ENCODE data around the gene SUPT5H.
"Not testable (repeated sequence)": the region's sequence is repeated elsewhere in the genome, so short reads cannot be mapped to it uniquely, and the experiment has no call there.

Gene SUPT5H

DNA sequence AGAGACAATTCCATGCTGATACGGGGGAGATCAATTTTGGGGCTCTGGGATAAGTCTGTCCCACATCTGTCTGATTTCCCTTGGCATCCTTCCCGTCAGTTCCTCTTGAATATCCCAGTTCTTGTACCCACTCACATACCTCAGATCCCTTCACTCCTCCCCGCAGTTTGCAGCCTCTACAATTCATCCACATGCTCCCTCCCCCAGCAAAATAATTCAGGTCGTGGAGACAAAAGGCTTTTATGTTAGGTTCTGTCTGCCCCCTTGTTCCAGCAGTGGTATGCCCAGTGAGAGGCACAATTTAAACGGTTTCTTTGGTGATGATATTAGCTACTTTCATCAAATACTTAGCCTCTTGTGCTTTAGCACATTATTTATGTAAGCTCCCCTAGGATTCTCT lies 19.2 kb upstream of the SUPT5H start:
- DNase-seq, result no peak

DNA sequence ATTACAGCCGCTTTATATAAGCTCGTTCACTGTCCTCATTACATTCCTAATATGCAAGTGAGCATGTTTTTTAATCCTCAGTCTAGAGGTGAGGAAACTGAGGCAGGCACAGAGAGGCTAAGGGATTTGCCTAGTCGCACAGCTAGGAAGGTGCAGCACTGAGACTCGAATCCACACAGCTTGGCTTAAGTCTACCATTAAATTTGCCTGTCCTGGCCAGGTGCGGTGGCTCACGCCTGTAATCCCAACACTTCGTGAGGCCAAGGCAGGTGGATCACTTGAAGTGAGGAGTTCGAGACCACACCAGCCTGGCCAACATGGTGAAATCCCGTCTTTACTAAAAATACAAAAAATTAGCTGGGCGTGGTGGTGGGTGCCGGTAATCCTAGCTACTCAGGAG lies 17.7 kb upstream of the SUPT5H start:
- DNase-seq, result no peak

DNA sequence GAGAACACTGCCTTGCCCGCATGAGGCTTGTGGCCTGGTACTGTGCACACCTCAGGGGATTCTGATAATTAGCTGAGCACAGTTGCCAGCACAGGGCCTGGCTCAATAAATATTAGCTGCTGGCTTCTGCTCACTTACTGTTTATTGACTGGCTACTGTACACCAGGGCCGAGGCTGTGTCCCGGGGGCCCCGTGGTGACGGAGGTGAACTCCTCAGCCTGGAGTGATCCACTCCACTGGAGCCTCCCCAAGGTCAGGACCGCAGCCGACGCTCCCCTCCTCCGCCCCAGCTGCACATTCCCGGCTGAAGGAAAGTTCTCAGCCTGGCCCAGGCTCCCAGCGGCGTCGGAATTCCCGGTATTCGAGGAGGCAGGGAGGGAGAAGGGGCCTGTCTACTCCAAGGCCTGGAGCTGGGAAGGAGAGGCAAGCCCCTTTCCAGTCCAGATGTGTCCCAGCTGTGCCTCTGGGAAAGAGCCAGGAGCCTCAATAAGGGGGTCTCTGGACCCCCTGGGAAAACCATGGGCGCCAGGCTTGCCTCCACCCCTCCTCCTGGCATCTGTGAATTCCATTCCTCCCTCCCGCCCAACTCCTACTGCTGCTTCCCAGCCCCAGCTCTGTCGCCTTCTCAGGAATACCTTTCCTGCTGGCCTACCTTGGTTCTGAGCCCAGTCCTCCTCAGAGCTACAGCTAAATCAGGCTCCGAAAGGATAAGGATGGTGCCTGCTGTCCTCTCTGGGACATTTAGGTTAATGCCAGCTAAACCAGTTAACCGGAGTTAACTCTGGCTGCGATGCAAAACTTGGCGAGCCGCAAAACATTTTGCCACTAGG lies 16.9 kb upstream of the SUPT5H start:
- DNase-seq, result no peak

DNA sequence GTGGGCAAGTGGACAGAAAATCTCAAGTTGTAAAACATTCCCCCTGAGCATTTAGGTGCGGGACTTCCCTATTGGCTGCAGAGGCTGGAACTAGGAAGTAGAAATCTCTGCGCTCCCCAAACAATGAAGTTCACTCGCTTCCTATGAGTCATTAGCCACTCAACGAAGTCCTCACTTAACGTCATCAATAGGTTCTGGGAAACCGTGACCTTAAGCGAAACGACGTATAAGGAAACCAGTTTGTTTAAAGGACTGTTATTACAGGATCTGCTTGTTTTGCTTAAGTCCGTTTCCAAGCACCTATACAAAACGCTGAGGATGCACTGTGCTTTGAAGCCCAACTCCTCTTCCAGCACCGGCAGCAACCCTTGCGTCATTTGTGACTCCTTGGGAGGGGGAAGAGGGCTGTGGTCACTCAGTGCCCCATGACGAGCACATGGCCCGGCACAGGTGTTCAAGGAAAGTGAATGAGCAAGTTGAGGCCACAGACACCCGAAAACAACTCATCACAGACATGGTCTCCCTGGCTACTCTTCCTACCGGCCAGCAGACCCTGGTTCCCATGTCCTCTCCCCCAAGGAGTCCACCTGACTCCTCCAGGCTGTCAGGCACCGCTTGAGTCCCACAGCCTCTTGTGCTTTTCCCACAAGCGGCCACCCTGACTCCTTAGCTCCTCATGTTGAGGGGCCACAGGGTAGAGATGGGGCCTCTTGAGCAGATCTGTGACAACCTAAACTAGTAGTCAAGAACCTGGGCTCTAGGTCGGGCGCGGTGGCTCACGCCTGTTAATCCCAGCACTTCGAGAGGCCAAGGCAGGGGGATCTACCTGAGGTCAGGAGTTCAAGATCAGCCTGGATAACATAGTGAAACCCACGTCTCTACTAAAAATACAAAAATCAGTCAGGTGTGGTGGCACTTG lies 14.4 kb upstream of the SUPT5H start:
- DNase-seq, result peak; percentile 91

DNA sequence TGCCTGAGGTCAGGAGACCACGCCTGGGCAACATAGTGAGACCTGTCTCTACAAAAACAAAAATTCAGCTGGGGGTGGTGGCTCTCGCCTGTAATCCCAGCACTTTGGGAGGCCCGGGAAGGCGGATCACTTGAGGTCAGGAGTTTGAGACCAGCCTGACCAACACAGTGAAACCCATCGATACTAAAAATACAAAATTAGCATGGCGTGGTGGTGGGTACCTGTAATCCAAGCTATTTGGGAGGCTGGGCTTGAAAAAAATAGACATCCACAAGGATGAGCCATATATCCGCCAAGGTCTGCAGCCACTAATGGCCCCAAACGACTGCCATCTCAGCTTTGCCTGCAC lies 12.7 kb upstream of the SUPT5H start:
- no peak for DNase-seq

DNA sequence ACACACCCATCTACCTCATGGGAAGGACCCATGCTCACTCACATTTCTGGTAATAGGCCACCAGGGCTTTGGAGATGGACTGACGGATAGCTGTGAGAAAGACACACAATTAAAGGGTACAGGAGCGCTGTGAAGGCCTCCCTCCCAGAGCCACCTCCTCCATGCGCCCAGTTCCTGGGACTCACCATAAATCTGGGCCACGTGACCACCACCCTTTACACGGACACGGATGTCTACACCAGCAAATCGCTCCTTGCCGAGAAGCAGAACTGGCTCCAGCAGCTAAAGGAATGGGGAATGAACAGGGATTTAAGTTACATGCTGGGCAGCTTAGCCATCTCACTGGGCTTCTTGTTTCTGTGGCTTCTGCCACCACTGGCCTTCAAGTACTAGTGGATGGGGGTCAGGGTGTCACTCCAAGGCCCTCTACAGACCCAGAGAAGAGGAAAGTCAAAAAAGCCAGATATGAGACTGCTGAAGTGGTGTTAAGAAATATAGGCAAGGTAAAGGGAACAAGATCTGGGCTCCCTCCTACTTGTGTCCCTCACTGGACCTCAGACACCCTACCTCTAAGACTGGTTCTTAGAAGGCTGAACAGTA lies 11.8 kb upstream of the SUPT5H start:
- no peak for DNase-seq

DNA sequence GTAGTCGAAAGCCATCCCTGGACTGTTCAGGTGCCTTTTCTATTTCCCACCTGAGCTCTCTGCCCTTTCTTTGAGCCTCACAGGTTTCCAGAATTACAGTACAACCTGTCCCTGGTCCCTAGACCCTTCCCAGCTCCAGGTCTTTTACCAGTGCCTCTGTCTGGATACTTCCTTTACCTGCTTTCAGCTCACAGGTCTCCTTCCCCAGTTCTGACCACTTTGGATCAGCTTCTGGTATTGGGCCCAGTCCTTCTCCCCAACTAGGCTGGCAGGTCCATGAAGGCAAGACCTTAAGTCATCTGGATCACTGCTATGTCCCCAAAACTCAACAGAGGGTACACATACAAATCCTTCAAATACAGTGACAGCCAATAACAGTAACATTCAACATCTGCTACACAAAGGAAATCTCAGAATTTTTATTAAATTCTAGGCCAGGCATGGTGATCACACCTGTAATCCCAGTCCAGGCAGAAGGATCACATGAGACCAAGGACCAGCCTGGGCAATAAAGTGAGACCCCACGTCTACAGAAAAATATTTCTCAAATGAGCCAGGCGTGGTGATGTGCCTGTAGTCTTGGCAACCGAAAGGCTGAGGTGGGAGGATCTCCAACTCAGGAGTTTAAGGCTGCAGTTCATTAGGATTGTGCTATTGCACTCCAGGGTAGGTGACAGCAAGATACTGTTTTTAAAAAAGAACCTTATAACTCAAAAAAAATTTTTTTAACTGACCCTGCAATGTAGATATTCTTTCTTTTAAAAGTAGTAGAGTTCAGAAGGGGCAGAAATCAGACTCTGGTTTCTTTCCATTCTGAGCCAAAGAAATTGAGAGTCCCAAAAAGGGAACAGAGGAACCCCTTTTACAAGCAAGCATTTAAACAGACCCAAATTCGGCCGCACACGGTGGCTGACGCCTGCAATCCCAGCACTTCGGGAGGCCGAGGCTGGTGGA lies 11.0 kb upstream of the SUPT5H start:
- no peak for DNase-seq

DNA sequence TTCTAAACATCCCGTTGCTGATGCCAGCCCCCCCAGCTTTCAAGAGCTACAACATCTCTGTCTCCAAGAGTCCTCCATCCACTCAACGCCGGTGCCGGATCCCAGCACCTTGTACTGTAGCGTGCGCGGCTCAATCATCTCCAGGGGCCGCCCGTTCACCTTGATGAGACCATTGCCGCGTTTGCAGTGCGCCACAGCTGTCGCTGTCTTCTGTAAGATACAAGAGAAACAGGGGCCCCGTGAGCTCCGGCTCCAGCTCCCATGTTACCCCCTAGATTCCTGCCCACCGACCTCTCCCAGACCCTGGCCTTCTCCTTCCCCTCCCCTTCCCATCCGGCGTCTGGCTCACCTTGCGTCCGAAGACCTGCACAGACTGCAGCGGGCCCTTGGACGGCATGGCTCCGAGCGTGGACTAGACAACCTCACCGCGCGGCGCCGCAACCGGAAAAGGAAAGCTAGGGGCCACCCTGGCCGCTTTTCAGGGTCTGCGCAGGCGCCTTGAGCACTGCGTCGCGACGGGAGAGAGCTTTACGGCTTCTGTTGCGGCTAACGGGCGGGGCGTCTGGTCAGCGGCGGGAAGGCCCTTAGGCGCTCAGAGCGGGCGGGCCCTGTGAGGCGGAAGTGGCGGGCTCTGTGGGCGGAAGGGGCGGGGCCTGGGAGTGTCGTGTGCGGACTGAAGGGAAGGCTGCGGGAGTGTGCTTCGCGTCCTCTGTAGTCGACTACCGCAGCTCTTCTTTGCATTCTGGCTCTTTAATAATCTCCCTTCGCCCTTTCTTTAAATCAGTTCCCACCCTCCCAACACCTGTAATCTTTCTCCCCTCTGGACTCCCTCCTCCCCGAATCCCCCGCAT lies 9.7 kb upstream of the SUPT5H start, which contains the start of gene RPS16:
Gene RPS16 (minus strand): TSS at position 451 of the 851 bp plus-strand sequence. CDS start 54 bp downstream, at position 397.
- DNase-seq, result peak; percentile 99

DNA sequence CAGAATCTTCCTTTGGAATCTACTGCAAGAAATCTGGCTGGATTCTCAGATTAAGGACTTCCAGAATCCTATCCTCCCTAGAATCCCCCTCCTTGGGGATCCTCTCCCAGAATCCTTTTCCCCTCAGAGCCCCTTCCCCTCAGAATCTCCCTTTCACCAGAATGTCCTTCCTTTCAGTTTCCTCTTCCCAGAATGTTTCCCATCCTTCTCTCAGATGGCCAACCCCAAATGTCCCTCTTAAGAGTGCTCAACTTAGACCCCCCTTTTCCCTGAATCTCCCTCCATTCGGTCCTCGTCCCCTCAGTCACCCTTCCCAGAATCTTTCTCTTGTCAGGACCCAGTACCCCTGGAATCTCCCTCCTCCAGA lies 9.0 kb upstream of the SUPT5H start:
- no peak for DNase-seq

DNA sequence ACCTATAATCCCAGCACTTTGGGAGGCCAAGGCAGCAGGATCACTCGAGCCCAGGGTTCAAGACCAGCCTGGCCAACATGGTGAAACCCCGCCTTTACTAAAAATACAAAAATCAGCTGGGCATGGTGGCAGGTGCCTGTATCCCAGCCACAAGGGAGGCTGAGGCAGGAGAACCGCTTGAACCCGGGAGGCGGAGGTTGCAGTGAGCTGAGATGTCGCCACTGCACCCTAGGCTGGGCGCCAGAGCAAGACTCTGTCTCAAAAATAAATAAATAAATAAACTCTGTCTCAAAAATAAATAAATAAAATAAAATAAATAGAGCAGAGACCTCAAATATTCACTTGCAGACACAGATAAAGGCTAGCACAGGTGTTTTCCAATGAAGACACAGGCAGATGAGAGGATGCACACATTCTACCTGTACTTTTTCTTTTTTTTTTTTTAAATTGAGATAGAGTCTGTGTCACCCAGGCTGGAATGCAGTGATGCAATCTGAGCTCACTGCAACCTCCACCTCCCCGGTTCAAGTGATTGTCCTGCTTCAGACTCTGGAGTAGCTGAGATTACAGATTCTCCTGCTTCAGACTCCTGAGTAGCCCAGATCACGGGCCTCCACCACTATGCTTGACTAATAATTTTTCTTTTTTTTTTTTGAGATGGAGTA lies 7.0 kb upstream of the SUPT5H start:
- DNase-seq, result no peak

DNA sequence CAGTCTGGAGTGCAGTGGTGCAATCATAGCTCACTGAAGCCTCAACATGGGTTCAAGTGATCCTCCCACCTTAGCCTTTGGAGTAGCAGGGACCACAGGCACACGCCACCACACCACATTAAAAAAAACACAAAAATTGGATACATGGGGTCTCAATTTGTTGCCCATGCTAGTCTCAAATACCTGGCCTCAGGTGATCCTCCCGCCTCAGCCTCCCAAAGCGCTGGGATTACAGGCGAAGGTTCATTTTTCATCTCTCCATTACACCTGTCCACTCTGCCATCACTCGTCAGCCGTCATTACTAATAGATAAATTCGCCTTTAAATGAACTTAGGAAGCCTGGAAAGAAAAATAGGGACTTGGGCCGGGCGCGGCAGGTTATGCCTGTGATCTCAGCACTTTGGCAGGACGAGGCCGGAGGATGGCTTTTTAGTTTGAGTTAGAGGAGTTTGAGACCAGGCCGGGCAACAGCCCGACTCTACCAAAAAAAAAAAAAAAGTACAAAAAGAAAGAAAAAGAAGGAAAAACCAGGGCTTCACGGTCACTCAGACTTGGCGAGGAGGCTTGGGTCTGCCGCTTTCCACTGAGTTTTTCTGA lies 685 bp upstream of the SUPT5H start:
- DNase-seq, result no peak

DNA sequence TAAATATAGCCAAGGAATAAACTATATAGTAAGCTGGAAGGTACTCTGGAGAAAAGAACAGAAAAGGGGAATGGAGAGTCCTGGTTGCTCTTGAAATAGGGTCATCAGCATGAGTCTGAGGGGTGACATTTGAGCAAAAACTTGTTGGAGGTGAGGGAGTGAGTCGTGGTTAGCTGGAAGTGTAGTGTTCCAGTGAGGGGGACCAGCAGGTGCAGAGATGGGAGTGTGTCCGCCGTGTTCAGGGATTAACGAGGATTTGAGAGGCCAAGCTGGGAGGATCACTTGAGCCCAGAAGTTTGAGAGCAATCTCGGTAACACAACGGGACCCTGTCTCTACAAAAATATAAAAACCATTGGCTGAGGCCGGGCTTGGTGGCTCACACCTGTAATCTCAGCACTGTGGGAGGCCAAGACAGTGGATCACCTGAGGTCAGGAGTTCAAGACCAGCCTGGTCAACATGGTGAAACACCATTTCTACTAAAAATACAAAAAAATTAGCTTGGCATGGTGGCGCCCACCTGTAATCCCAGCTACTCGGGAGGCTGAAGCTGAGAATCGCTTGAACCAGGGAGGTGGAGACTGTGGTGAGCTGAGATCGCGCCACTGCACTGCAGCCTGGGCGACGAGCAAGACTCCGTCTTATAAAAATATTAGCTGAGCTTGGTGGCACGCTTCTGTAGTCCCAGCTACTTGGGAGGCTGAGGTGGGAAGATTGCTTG lies 1.1 kb downstream of the SUPT5H start:
- DNase-seq, result no peak

DNA sequence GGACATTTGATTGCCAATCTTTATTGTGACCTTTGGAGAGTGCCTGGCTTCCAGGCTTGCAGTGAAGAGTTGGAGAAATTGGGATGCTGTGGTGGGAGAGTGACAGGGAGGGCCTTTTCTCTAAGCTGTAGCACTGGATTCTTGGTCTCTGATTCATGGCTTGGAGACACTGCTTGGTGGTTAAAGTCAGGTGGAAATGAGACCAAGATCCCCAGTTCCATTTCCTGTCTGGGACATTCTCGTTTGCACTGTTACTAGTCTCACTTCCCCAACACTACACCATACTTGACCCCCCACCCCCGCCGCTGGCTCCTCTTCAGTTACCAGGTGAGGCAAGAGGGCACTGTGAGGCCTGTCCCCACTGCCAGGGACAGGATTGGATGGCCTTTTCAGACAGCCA lies 2.9 kb downstream of the SUPT5H start:
- peak; percentile 38 for DNase-seq

DNA sequence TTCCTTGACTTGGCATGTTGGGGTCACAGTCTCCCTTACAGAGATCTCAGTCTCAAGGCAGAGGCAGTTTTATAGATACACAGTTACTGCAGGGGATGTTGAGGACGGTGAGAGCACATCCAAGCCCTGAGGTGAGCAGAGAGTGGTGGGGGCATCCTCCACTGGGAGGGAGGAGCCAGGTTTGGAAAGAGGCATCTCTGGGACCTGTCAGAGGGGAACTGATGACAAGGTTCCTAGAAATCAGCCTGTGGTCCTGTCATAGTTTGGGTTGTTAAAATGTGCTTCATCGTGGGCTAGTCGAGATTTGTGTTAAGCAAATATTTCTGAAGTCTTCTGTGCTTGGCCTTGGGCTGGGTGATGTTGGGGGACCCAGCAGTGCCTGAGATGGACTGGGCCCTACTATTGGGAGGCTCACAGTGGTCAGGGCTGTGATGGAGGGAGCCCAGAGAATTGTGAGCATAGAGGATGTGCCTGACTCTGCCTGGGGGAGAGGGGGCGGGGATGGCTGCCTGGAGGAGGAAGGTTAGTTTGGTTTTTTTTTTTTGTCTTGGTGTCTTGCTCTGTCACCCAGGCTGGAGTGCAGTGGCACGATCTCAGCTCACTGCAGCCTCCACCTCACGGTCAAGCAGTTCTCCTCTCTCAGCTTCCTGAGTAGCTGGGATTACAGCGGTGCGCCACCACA lies 3.9 kb downstream of the SUPT5H start:
- DNase-seq, result no peak

DNA sequence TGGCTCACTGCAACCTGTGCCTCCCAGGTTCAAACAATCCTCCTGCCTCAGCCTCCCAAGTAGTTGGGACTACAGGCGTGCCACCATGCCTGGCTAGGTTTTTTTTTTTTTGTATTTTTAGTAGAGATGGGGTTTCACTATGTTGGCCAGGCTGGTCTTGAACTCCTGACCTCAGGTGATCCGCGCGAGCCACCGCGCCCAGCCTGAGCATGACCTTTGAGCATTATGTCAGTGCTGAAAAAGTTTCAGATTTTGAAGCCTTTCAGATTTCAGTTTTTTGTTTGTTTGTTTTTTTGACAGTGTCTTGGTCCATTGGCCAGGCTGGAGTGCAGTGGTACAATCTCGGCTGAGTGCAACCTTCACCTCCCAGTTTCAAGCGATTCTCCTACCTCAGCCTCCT lies 5.9 kb downstream of the SUPT5H start:
- not testable (repeated sequence) for DNase-seq

DNA sequence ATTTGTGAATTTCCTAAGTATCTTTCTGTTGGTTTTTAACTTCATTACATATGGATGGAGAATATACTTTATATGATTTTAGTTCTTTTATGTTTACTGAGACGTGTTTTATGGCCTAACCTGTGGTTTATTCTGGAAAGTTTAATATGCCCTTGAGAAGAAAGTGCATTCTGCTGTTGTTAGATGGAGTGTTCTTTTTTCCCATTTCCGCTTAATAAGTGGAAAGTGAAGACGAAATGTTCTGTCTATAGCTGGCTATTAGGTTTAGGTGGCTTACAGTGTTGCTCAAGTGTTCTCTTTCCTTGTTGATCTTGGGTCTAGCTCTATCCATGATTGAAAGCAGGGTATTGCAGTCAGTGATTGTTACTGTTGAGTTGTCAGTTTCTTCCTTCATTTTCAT lies 18.0 kb downstream of the SUPT5H start:
- DNase-seq, result no peak

DNA sequence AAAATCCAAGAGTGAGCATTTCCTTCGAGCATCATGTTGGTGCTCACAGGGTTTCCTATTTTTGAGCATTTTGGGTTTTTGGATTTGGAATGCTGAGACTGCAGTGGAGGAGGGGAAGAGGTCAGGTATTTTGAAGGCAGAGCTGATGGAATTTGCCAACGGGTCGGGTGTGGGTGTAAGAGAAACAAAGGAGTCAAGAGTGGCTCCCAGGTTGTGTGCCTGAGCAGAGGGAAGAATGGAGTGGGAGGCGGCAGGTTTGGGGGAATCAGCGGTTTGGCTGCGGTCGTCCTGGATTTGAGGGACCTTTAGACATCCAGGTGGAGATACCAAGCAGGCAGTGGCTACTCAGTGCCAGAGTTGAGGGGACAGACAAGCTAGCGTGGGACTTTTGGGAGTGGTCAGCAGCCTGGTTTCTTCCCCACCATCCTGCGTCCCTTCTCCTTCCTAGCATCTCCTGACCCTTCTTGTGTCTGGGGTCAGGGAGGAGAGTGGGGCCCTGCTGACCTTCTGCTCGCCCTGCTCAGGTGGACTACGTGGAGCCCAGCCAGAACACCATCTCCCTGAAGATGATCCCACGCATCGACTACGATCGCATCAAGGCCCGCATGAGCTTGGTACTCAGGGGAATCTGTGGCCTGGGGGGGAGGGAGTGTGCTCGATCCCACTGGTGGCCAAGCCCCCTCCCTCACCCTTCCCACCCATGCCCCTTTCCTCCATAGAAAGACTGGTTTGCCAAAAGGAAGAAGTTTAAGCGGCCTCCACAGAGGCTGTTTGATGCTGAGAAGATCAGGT lies 20.8 kb downstream of the SUPT5H start:
- DNase-seq, result no peak

DNA sequence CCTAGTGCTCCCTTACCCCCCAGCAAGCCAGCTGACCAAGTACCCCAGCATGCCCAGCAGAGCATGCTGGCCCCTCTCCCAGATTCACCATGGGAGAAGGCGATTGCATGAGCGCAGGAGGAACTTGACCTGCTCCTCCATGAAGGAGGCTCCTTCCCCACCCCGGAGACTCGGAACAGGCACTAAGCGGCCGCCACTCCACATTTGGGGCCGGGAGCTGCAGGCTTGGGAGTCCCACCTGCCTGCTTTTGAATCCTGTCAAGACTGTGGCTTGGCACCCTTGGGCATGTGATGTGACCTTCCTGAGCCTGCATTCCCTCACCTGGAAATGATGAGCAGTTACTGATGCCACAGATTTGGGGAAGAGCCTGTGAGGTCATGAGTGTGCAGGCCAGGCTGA lies 22.6 kb downstream of the SUPT5H start:
- DNase-seq, result no peak
